WTC11 (cell line): ENCODE data around the gene ARID3C. TPM values are rescaled to one million over a fixed set of nuclear protein-coding genes. Genes with fewer than 3 reads are reported as not detected.

Experiments used
- ATAC-seq: fragments of 200-7000 bp; cut with Tn5 transposase; 2 replicates; pipeline ENCODE4 v1.10.0; 2021; ENCODE audit warnings: mild to moderate bottlenecking, moderate library complexity
- CTCF ChIA-PET: fragments of 300-600 bp; sonication (Branson Sonifier 250); formaldehyde crosslinking; loops from one replicate; lab custom pipeline; 2021; ENCODE audit warnings: antibody characterized with exemption; lab: Charles Lee
- POLR2A ChIA-PET: fragments of 350-600 bp; sonication (Branson Sonifier 250); formaldehyde crosslinking; loops from one replicate; lab custom pipeline; 2021; ENCODE audit warnings: antibody characterized with exemption; lab: Charles Lee
- DNase-seq: peaks from one replicate; pipeline ENCODE4 v3.0.0; 2021; ENCODE audit warnings: low spot score
- H3K27ac Mint-ChIP-seq: 2 replicates; pipeline ENCODE4 v1.8.0; 2021; ENCODE audit warnings: mixed read lengths
- H3K27me3 Mint-ChIP-seq: 2 replicates; pipeline ENCODE4 v1.8.0; 2021; ENCODE audit warnings: low read depth, mild to moderate bottlenecking, moderate library complexity, mixed read lengths
- H3K36me3 Mint-ChIP-seq: 2 replicates; pipeline ENCODE4 v1.8.0; 2021; ENCODE audit warnings: mixed read lengths
- H3K4me1 Mint-ChIP-seq: 2 replicates; pipeline ENCODE4 v1.8.0; 2022; ENCODE audit warnings: mixed read lengths
- H3K4me3 Mint-ChIP-seq: 2 replicates; pipeline ENCODE4 v1.8.0; 2021; ENCODE audit warnings: mild to moderate bottlenecking, moderate library complexity, mixed read lengths
- H3K9me3 Mint-ChIP-seq: 2 replicates; pipeline ENCODE4 v1.8.0; 2021; ENCODE audit warnings: mixed read lengths
- ATF1 ChIP-seq: sonication (generic); formaldehyde crosslinking; IDR thresholded peaks from 2 replicates; pipeline ENCODE4 v1.8.1; 2023; ENCODE audit warnings: mild to moderate bottlenecking, moderate library complexity, missing genetic modification reagents
- ATF2 ChIP-seq: sonication (generic); formaldehyde crosslinking; IDR thresholded peaks from 2 replicates; pipeline ENCODE4 v1.8.1; 2022; ENCODE audit warnings: low read depth, missing genetic modification reagents, borderline replicate concordance
- CBFB ChIP-seq: sonication (generic); formaldehyde crosslinking; IDR thresholded peaks from 2 replicates; pipeline ENCODE4 v1.8.1; 2022; ENCODE audit warnings: mild to moderate bottlenecking, low read depth, missing genetic modification reagents
- FOXK1 ChIP-seq: sonication (generic); formaldehyde crosslinking; IDR thresholded peaks from 2 replicates; pipeline ENCODE4 v1.8.0; 2022; ENCODE audit warnings: mild to moderate bottlenecking, moderate library complexity, missing genetic modification reagents
- IRF1 ChIP-seq: sonication (generic); formaldehyde crosslinking; IDR thresholded peaks from 2 replicates; pipeline ENCODE4 v1.8.0; 2023; ENCODE audit warnings: missing genetic modification reagents
- JAZF1 ChIP-seq: fragments of 250-450 bp; sonication (Bioruptor Pico); IDR thresholded peaks from 2 replicates; pipeline ENCODE4 v1.9.0; 2021; ENCODE audit warnings: moderate library complexity, mild to moderate bottlenecking, inconsistent platforms
- NR2C2 ChIP-seq: sonication (generic); formaldehyde crosslinking; IDR thresholded peaks from 2 replicates; pipeline ENCODE4 v1.8.0; 2022; ENCODE audit warnings: mild to moderate bottlenecking, missing genetic modification reagents
- NR3C1 ChIP-seq: sonication (generic); formaldehyde crosslinking; conservative IDR thresholded peaks from 2 replicates; pipeline ENCODE4 v1.8.1; 2023; ENCODE audit warnings: low read depth, mild to moderate bottlenecking, missing genetic modification reagents
- PREB ChIP-seq: sonication (generic); formaldehyde crosslinking; IDR thresholded peaks from 2 replicates; pipeline ENCODE4 v1.8.1; 2022; ENCODE audit warnings: mild to moderate bottlenecking, missing genetic modification reagents, moderate library complexity, borderline replicate concordance
- SMAD3 ChIP-seq: sonication (generic); formaldehyde crosslinking; IDR thresholded peaks from 2 replicates; pipeline ENCODE4 v1.8.0; 2022; ENCODE audit warnings: missing genetic modification reagents, mild to moderate bottlenecking, borderline replicate concordance
- ZMAT4 ChIP-seq: fragments of 250-450 bp; sonication (Bioruptor Pico); IDR thresholded peaks from 2 replicates; pipeline ENCODE4 v1.9.0; 2021; ENCODE audit warnings: mild to moderate bottlenecking
- ZNF121 ChIP-seq: sonication (generic); formaldehyde crosslinking; IDR thresholded peaks from 2 replicates; pipeline ENCODE4 v1.8.0; 2023; ENCODE audit warnings: missing genetic modification reagents
- ZNF232 ChIP-seq: sonication (generic); formaldehyde crosslinking; IDR thresholded peaks from 2 replicates; pipeline ENCODE4 v1.8.0; 2022; ENCODE audit warnings: mild to moderate bottlenecking, missing genetic modification reagents
- ZNF423 ChIP-seq: fragments of 250-450 bp; sonication (Bioruptor Pico); IDR thresholded peaks from 2 replicates; pipeline ENCODE4 v2.1.2; 2022; ENCODE audit warnings: mild to moderate bottlenecking, moderate library complexity
- total RNA-seq: library from RNA; stranded (reverse); gene quantifications from 3 replicates; pipeline ENCODE4 v1.2.3, GENCODE V29; 2021
- TF ChIP-seq, protein P1 (sequence below): sonication (generic); formaldehyde crosslinking; IDR thresholded peaks from 2 replicates; pipeline ENCODE4 v1.8.1; 2023; ENCODE audit warnings: mild to moderate bottlenecking, missing genetic modification reagents
- TF ChIP-seq, protein P2 (sequence below): sonication (generic); formaldehyde crosslinking; conservative IDR thresholded peaks from 2 replicates; pipeline ENCODE4 v1.8.1; 2022; ENCODE audit warnings: mild to moderate bottlenecking, missing genetic modification reagents
- TF ChIP-seq, protein P3 (sequence below): fragments of 250-450 bp; sonication (Bioruptor Pico); IDR thresholded peaks from 2 replicates; pipeline ENCODE4 v2.1.2; 2022; ENCODE audit warnings: mild to moderate bottlenecking, moderate library complexity
- TF ChIP-seq, protein P4 (sequence below): fragments of 250-450 bp; sonication (Bioruptor Pico); IDR thresholded peaks from 2 replicates; pipeline ENCODE4 v1.9.0; 2021; ENCODE audit warnings: moderate library complexity, mild to moderate bottlenecking, inconsistent platforms, borderline replicate concordance
- TF ChIP-seq, protein P5 (sequence below): fragments of 250-450 bp; sonication (Bioruptor Pico); IDR thresholded peaks from 2 replicates; pipeline ENCODE4 v1.8.0; 2021; ENCODE audit warnings: mild to moderate bottlenecking

Gene ARID3C
- total RNA-seq, 1 experiment from 2014 or later = 0.15 TPM

DNA sequence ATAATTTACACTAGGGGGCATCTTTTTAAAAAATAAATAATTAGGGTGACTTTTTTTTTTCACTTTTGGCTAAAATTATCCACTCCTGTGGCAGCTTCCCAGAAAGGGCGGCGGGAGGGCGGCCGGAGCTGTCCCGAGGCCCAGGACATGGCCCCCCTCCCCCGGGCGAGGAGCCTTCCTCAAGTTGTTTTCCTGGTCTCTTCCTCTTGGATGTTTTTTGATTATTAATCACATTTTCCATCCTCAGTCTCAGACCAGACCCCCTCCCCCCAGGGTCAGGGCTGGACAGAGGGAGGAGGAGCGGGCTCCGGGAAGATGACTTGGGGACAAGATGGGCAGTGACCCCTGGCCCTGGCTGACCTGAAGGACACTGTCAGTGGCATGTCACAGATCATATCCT, 34.7 kb downstream of the ARID3C start (continued):
- TF ChIP-seq, protein P1, sequence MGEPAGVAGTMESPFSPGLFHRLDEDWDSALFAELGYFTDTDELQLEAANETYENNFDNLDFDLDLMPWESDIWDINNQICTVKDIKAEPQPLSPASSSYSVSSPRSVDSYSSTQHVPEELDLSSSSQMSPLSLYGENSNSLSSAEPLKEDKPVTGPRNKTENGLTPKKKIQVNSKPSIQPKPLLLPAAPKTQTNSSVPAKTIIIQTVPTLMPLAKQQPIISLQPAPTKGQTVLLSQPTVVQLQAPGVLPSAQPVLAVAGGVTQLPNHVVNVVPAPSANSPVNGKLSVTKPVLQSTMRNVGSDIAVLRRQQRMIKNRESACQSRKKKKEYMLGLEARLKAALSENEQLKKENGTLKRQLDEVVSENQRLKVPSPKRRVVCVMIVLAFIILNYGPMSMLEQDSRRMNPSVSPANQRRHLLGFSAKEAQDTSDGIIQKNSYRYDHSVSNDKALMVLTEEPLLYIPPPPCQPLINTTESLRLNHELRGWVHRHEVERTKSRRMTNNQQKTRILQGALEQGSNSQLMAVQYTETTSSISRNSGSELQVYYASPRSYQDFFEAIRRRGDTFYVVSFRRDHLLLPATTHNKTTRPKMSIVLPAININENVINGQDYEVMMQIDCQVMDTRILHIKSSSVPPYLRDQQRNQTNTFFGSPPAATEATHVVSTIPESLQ (CRISPR knock-in tag) = no peak
- TF ChIP-seq NR3C1 (CRISPR knock-in tag) (no peak), ATF2 (CRISPR knock-in tag) (no peak), FOXK1 (CRISPR knock-in tag) (no peak), JAZF1 (CRISPR knock-in tag) (no peak), IRF1 (CRISPR knock-in tag) (no peak), ZMAT4 (CRISPR knock-in tag) (no peak)
- TF ChIP-seq, protein P2, sequence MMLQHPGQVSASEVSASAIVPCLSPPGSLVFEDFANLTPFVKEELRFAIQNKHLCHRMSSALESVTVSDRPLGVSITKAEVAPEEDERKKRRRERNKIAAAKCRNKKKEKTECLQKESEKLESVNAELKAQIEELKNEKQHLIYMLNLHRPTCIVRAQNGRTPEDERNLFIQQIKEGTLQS (CRISPR knock-in tag) = no peak
- TF ChIP-seq, protein P3, sequence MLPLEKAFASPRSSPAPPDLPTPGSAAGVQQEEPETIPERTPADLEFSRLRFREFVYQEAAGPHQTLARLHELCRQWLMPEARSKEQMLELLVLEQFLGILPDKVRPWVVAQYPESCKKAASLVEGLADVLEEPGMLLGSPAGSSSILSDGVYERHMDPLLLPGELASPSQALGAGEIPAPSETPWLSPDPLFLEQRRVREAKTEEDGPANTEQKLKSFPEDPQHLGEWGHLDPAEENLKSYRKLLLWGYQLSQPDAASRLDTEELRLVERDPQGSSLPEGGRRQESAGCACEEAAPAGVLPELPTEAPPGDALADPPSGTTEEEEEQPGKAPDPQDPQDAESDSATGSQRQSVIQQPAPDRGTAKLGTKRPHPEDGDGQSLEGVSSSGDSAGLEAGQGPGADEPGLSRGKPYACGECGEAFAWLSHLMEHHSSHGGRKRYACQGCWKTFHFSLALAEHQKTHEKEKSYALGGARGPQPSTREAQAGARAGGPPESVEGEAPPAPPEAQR (CRISPR knock-in tag) = no peak
- TF ChIP-seq, protein P4, sequence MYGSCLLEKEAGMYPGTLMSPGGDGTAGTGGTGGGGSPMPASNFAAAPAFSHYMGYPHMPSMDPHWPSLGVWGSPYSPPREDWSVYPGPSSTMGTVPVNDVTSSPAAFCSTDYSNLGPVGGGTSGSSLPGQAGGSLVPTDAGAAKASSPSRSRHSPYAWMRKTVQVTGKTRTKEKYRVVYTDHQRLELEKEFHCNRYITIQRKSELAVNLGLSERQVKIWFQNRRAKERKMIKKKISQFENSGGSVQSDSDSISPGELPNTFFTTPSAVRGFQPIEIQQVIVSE (CRISPR knock-in tag) = no peak

DNA sequence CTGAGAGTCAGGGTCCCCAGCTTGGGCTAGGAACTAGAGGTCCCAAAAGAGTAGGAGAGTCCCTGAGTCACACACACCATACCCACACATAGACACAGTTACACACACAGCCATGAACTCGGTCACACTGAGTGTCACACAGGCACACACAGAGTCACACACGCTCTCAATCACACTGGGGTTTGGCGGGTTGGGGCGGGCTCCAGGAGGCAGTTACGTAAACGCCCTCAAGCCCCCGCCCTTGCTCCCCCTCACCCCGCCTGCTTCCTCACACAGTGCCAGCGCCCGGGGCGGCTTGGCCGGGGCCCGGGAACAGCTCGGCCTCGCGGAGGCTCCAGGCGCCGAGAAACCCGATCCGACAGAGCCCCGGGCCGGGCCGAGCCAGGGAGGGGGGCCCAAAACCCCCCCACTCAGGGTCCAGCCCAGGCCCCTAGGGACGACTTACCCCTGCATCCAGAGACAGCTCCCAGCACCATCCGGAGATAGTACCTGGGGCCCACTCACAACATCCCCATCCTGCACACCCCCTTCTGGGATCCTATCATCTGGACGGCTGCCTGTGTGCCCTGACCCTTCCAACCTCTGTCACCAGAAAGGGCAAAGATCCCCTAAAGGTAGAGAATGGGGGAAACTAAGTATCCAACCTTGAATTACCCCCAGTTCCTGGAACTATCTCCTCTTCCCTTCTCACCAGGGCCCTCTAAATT, 35.8 kb downstream of the ARID3C start:
- peak; percentile 29 for ATAC-seq
- H3K27me3 Mint-ChIP-seq = peaks cover 65% of the 10 kb centered on the region
- POLR2A ChIA-PET = no interaction called here
- no peak overlapping the region for H3K27ac Mint-ChIP-seq
- H3K4me1 Mint-ChIP-seq = peaks cover 27% of the 10 kb centered on the region
- DNase-seq = peak; percentile 70
- no peaks in the 10 kb centered on the region for H3K36me3 Mint-ChIP-seq
- CTCF ChIA-PET = interaction anchor here (0.5 to 4.1 kb wide), 16 partner anchors 10 to 1197 kb away, joined by 3 to 192 read pairs (median 17); partner anchors contain the start of gene ENHO
- H3K4me3 Mint-ChIP-seq = peak overlapping the region; percentile 47
- no peaks in the 10 kb centered on the region for H3K9me3 Mint-ChIP-seq
- TF ChIP-seq ATF1 (CRISPR knock-in tag) = no peak
- no peak for TF ChIP-seq ZNF423 (CRISPR knock-in tag)
- TF ChIP-seq, protein P5, sequence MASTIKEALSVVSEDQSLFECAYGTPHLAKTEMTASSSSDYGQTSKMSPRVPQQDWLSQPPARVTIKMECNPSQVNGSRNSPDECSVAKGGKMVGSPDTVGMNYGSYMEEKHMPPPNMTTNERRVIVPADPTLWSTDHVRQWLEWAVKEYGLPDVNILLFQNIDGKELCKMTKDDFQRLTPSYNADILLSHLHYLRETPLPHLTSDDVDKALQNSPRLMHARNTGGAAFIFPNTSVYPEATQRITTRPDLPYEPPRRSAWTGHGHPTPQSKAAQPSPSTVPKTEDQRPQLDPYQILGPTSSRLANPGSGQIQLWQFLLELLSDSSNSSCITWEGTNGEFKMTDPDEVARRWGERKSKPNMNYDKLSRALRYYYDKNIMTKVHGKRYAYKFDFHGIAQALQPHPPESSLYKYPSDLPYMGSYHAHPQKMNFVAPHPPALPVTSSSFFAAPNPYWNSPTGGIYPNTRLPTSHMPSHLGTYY = no peak
- no peak for TF ChIP-seq NR2C2
- no peak for TF ChIP-seq CBFB
- TF ChIP-seq, protein P3 (CRISPR knock-in tag) = no peak
- no peak for TF ChIP-seq PREB (CRISPR knock-in tag)
- TF ChIP-seq SMAD3 = no peak
- no peak for TF ChIP-seq ZNF232 (CRISPR knock-in tag)
- TF ChIP-seq, protein P1 (CRISPR knock-in tag) = no peak
- no peak for TF ChIP-seq ZNF121 (CRISPR knock-in tag)
